Fibroblast of skin of right biceps (primary cell): ENCODE data around the gene SETD3.

Source experiments
- DNase-seq: peaks from one replicate; pipeline ENCODE4 v3.0.0-alpha.2; 2013

SETD3 gene

DNA sequence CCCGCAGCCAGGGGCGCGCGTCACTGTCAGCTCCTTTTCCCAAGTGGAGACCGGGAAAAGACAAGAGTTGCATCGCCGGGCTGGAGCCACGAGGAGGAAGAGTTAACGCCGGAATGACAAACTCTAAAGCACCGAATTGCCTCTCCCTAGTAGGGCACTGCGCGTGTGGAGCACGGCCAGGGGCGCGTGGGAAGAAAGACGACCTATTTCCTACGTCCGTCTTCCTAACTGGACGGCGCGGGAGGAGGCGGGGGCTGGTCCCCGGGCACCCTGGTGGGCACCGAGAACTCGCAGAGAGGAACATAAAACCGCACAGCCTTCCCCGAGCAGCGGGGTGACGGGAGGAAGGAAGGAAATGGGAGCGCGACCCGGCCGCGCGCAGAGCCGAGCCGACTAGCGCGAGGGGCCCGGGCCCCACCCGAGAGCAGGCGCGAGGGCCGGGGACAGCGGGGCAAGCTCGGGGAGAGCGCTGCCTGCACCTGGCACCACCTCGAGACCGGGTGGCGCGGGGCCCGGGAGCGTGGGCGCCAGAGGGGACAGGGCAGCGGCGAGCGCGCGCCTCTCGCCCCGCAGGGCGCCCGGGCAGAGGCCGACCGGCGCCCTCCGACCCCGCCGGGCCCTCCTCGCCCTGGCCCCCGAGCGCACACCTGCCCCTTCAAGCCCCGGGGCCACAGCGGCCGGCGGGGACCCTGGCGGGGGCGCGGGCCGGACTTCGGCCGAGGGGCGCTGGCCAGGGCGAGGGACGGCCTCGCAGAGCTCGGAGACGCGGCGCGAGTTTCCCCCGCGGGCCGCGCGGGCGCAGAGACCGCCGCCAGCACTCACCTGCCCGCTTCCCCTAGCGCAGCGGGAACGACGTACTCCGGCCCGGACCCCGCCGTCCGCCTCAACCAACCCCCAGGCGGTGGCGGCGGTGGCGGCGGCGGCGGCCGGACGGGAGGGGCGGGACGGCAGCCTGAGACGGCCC is at the start of gene SETD3:
Gene SETD3 (minus strand): TSS at position 954 of the 964 bp plus-strand sequence. CDS start 15,054 bp downstream, outside the sequence.
- peak; percentile 53 for DNase-seq

DNA sequence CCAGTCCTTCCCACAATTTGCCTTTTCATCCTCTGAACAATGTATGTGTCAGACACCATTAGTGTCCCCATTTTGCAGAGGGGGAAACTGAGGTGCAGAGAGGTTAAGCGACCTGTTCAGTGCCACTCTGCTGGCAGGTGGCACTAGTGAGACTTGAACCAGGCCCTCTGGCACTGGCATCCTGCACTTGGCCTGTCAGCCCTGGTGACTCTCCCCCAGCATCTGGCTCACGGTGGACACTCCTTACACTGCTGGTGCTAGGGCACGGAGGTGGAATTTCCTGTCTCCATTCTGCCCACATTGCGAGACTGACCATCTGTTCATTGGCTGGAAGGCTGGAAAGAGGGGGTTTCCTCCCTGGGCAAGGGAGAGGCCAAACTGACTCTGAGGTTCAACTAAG is 49.2 kb upstream of the SETD3 start:
- no peak for DNase-seq

DNA sequence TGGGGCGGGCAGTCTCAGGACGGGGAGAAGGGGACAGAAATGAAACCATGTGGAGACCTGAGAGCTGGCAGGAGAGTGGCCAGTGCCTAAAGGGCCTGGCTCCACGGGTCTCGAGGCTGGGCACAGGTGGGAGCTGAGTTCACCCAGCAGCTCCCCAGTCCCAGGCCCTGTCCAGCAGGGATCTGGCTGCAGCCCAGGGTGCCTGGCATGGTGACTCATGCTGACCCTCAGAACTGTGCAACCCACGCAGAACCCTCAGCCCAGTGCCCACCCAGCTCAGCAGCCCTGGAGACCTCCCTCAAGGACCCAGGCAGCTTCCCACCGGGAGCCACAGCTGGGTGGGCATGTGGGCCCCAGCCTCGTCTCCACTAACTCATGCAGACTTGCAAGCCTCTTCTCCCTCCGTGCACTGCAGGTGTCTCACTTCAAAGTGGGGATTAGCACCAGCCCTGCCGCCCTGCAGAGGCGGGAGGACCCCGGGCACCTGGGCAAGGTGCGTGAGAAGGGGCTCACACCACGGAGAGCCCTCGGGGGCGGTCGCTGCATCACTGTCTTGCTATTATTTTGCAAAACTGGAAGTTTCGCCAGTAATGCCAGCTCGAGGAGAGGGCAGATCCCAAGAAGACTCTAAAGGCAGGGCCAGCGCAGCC is 46.9 kb upstream of the SETD3 start:
- no peak for DNase-seq

DNA sequence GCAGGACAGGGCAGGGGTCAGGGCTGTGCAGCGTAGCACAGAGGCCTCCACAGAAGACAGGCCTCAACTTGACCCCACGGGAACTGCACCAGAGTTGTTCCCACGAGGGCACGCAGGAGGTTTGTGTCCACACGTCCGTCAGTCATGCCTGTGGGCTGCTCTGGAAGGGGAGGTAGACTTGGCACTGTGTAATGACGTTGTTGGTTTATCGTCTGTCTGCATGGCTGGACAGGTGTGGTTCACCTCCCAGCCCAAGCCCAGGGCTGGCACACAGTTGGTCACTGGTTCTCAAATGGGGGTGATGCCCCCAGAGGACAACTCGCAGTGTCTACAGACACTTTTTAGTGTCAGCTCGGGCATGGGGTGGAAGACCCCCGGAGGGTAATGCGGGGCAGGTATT is 46.4 kb upstream of the SETD3 start:
- DNase-seq: no peak

DNA sequence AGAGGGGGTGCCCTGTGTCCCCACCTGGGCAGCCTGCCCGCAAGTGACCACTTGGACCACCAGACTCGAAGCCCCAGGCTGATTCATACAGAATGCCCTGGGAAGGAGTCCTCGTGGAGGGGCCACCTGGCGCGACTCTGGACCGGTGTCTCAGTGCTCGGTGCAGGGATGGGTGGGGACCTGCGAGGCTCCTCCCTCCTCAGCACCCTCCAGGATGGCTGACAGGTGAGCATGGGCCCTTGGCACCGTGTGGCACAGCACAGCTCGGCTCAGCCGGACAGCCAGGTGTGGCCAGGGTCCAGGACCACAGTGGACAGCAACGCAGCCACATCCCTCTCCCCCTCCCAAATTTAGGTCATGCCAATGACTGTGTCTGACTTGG is 45.0 kb upstream of the SETD3 start:
- DNase-seq: no peak

DNA sequence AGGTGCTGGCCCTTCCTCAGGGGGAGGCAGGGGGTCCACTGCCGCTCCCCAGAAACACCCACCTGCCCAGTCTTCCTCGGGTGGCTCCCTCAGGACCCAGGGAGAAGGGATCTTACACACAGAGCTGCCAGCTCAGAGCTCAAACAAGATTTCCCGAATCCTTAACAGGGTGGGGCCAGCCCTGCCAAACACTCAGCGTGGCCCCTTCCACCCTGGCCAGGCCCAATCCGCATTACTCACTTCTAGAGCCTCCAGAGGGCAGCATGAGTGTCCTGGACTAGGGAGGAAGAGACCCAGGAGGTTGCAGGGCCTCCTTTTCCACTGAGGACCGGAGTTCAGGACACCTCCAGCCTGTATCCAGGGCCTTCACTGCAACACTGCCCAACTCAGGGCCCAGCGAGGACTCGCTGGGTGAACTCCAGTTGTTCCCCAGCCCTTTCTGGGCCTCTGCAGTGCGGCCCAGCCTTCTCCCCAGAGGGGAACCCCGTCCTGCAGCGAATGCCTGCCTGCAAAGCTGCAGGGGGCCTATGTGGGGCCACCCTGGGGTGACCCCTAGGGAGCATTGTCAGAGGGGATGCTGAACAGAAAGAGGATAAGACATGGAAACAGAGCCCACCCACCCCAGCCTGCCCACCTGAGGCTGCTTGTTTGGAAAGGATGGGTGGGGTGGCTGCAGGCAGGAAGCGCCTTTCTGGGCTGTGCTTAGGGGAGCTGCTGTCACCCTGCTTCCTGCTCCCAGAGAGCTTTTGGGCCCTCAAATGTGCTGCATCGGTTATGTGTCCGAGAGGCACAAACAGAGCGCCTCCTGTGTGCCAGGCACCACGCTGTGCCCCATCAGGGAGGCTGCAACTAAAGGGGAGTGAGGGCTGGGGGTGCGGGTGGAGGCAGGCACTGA is 44.4 kb upstream of the SETD3 start:
- DNase-seq: peak; percentile 64

DNA sequence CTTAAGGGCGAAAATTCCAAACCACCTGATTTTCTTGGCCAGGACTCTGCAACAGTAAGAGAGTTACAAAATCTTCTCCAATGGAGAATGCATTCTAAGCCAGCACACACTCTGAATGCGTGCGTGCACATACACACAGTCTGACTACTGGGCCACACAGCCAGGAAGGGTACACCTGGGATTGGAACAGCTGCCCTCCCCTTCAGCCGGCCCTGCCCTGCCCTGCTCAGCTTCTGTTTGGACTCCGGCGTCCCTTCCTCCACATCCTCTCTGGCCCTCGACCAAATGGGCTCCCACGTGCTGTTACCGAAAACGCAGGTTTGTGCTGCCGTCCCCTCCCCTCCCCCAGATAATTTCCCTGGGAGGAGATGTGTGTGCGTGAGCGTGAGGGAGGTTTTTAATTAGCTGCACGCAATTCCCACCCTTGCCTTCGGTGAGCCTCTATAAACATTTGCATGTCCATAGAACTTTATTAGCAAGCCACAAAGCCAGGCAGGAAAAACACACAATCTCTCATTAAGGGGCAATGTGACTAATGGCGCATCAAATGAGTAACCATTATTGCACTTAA is 43.5 kb upstream of the SETD3 start:
- DNase-seq: peak; percentile 53

DNA sequence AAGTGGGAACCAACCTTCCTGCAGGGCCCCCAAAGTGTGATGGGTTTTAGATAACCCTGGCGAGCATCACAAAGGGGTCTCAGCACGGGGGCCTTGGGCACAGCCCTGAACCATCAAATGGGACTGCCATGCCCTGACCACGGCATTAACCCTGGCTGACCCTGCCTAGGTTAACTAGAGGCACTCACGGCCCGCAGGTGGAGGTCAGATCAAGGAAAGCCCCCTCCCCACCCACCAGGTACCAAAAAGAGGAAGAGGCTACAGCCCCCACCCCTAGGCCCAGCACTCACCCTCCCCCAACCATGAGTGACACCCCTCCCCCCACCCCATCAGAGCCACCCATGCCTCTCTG is 43.0 kb upstream of the SETD3 start:
- DNase-seq: no peak

DNA sequence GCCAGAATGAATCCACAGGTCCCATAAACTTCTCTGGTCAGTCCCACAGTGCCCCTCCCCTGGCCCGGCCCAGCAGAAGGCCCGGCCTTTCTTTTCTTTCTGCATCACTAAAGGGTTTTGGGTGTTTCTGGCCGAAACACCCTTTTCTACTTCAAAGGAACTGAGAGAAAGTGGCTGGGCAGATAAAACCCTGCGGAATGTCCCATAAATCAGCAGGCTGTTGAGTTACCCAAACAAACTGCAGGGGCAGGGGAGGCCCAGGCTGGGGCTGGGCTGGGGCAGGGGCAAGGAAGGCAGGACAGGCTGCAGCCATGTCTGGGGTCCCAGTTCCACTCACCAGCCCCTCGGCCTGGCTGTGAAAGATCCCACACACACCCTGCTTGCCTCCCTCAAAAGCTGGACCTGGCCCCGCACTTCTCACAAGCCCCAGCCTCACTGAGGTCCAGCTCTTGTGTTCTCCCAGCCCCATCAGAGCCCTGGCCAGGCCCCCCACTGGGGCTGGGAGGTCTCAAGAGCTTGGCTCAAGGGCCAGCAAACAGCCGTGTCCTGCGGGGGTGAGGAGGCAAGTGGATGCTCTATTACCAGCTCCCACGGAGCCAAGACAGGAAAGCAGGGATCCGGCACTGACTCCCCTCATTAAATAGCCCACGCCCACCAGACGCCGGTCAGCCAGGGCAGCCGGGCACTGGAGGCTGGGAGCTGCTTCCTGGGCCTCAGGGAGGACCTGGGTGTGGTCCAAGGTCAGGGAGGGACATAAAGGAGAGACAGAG is 42.5 kb upstream of the SETD3 start:
- DNase-seq: peak; percentile 38

DNA sequence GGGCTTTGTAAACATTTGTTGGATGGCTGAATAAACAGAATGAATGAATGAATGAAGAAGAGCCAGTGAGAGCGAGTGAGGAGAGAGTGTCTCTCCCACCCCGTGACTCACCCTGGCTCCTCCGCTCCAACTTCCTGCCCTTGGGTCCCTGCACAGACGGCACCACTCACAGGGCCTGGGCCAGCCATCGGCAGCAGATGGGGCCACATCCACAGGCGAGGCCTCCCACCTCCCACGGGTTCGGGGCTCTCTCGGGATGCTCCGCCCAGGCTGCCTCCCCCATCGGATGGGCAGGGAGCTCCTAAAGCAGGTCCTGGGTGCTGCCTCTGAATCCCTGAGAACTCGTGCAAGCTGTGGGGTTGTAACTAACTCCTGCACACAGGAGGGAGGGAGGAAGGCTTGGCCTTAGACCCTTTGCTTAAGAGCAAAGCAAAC is 41.8 kb upstream of the SETD3 start:
- DNase-seq: peak; percentile 79

DNA sequence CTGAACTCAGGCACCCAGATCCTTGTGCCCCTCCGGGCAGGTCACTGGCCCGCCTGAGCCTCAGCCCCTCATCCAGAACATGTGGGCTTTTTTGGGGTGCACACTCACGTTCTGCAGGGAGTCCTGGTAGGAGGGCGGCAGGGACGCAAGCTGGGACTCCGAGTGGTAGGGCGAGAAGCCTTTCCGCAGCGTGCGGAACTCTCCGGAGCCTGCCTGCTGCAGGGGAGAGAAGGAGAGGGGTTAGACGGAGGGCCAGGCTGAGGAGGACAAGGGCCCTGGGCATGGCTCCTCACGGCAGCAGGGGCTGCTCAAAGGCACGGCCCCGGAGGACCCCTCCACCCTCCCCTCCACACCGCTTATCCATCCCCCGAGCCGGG is 41.4 kb upstream of the SETD3 start:
- DNase-seq: no peak

DNA sequence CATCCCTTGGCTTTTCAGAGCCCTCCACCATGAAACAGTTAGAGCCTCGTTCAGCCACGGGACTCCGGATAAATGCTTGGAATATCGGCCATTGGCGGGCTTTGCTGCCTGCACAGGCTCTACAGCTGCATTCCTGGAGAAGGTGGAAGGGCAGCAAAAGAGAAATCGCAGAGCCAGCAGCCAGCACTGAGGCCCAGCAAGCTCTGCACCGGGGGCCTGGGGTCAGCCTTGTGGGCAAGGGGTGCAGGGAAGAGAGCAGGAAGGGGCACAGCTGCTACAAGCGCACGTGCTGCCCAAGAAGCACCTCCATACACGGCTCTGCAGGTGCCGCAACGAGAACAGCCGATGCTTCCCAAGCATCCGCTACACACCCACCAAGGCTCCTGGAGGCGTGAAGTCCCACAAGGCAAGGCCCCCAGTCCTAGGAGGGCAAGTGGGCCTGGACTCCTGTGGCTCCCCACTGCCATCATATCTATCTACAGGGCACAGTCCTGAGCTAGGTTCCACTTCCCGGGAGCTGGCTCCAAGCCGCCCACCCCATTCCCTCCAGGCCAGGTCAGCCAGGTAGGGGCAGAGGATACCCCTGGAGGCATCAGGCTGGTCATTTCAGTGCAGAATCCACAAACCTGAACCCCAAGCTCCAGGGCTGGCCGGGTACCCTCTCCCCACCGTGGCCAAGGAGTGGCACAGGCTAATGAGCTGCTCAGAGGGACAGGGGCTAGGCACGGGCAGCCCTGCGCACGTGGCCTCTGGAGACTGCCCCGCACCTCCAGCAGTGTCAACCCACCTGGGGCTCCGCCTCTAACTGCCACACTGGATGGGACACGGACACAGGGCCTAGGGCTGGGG is 40.7 kb upstream of the SETD3 start:
- no peak for DNase-seq

DNA sequence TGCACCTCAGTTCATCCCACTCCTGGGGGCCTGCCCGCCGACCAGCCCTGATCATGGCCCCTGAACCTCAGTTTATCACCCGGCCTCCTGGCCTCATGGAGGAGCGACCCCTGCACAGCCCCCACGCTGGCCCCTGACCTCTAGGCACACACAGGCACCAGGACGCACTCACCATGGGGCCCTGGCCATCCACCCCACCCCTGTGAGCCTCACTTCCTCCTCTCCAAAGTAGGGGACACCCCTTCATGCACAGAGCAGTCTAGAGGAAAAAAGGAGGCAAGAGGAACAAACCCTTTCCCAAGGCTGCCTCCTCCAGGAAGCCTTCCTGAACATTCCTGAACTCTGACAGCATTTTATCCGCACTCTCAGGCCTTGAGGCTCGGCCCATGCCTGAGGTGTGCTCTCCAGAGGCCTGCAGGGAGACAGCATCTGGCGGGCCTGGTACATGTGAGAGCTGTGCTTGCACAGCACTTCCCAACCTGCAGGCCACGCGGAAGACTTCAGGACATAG is 40.0 kb upstream of the SETD3 start:
- DNase-seq: no peak

DNA sequence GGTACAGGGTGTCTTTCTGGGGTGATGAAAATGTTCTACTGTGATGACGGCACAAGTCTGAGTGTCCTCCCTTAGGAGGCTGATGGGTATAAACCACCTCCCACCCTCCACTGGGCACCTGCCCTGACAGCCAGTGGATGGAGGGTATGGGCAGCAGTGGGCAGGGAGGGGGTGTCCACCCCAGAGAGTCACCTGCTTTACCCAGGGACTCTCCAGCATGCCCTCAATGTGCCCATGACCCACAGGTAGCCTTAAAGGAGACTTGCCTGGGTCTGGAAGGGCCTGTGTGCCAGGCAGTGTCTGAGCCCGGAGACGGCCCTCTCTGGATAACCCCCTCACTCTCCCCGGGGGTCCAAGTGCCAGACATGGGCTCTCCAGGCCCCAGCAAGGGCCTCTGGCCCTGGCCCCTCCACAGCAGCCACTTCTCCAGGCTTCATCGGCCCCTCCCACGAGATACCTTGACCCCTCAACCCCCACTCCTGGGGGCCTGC is 39.3 kb upstream of the SETD3 start:
- no peak for DNase-seq

DNA sequence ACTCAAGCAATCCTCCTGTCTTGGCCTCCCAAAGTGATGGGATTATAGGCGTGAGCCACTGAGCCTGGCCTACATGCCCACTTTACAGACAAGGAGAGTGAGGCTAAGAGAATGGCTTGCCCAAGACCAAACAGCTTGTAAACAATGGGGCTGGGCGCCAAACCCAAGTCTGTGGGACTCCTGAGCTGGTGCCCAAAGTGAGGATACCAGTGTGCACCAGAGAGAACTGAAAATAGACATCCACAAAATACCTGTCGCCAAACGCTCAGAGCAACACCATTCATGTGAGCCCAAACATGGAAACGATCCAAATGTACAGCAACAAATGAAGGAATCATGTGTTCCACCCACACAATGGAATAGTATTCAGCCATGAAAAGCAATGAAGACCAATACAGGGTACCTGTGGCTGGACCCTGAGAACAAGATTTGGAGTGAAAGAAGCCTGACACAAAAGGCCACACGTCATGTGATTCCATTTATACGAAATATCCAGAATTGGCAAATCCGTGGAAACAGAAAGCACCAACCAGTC is 38.8 kb upstream of the SETD3 start:
- no peak for DNase-seq

DNA sequence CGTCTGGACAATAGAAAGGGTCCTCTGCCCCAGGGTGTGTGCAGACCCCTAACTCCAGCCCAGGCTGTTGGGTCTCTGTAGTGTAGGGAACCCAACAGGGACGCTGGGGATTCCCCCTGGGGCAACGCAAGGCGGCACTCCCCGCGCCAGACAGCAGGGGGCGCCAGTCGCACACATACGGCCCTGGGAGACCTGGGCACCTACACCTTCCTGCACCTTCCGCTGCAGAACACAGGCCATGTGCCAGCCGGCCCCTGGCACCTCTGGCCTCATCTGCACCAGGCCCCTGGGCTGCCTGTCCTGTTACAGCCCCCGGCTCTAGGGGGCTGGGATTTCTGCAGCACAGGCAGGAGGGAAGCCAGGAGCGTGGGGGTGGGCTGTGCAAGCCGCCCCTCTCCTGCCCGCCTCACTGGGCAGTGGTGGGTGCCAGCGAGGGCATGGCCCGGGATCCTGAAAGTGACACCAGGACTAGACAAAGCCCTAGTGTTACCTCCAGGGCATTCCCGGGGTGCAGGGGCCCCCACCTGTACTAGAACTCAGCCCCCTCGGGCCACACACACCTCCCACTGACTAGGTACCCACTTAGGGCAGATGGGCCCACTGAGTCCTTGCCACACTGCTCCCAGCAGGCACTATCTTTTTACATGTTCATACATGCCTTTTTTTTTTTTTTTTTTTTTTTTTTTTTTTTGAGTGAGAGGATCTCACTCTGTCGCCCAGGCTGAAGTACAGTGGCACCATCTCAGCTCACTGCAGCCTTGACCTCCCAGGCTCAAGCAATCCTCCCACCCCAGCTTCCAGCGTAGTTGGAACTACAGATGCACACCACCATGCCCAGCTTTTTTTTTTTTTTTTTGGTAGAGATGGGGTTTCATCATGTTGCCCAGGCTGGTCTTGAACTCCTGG is 38.0 kb upstream of the SETD3 start:
- peak; percentile 45 for DNase-seq

DNA sequence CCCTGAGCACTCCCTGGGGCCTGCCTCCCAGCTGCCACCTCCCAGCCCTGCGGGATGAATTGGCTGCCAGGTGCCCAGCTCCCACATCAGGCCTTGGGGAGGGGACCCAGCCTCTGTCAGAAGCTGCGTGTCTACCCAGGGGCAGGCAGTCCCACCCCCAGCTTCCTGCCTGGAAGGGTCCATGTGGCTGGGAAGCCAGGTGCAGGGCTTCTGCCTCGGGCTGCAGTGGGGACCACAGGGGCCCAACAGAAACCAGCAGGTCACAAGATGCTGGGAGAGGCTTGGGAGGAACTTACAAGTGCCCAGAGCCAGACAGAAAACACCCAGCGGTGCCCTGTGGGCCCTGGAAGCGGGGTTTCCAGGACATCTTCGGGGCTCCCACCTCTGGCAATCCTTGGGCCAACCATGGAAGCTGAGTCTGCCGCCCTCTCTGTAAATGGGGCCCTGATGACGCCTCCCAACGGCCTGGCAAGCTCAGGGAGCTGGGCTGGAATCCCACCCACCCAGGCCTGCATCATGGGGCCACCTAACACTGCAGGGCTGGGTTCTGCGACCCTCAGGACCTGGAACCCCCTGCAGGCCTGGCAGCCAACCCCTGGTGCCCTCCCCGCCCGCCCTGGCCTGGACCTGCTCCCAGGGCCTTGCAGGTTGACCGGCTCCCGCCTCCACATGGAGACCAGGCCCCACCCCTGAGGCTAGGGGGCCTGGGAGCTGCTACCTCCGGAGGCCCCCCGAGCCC is 37.2 kb upstream of the SETD3 start:
- no peak for DNase-seq

DNA sequence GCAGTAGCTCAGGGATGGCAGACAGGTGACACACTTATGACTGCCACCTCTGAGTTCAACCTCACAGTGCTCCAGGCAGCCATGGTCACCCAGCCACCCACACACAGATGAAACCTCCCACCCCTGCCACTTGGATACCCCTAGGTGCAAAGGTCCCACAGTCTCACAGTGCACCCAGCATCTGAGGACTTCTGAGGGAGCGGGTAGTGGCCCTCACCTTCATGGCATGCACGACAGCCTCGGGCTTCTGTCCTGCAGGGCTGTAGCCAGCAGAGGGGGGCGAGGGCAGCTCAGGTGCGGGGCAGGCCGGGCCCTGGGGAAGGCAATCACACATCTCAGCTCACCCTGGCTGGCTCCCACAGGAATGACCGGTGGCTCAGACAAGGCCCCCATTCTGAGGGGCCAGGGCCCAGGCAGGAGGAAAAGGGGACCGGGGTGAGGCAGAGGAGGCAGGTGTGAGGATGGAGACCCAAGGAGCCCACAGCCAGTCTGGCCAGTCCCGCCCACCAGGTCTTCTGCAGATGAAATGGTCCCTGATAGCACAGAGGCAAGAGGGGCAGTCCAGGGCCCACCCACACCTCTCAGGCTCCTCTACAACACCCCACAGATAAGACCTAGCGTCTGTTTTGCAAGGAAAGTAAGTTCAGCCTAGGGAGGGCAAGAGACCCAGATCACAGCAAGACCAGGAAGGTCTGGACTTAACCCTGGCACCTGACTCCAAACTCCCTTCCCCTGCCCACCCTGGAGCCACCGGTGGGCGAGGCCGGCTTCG is 36.4 kb upstream of the SETD3 start:
- DNase-seq: no peak
